GM23248 (cell line): ENCODE data around the gene ARHGAP45. TPM values are rescaled to one million over a fixed set of nuclear protein-coding genes. Genes with fewer than 3 reads are reported as not detected.
"Not testable (repeated sequence)": the region's sequence is repeated elsewhere in the genome, so short reads cannot be mapped to it uniquely, and the experiment has no call there.

Source experiments
- DNase-seq: peaks from one replicate; pipeline ENCODE4 v3.0.0-alpha.2; 2015
- H2AFZ ChIP-seq: fragments of 200-600 bp; sonication (generic); 2 replicates; pipeline ENCODE4 v1.6.1; 2016; ENCODE audit warnings: antibody characterized with exemption
- H3F3A ChIP-seq: fragments of 200-600 bp; sonication (generic); 2 replicates; pipeline ENCODE4 v1.6.1; 2016; ENCODE audit warnings: mild to moderate bottlenecking, antibody characterized with exemption, mixed run types; ENCODE audit not compliant: insufficient read depth
- H3K27ac ChIP-seq: fragments of 200-600 bp; sonication (generic); 2 replicates; pipeline ENCODE4 v1.5.1; 2016; ENCODE audit warnings: mild to moderate bottlenecking
- H3K27me3 ChIP-seq: fragments of 200-600 bp; sonication (generic); replicated peaks from 2 replicates; pipeline ENCODE4 v1.6.1; 2016; ENCODE audit warnings: mild to moderate bottlenecking; ENCODE audit not compliant: insufficient read depth
- H3K36me3 ChIP-seq: fragments of 200-600 bp; sonication (generic); 2 replicates; pipeline ENCODE4 v1.6.1; 2016; ENCODE audit warnings: low read depth, mild to moderate bottlenecking
- H3K4me1 ChIP-seq: fragments of 200-600 bp; sonication (generic); 2 replicates; pipeline ENCODE4 v1.6.1; 2016; ENCODE audit warnings: mild to moderate bottlenecking; ENCODE audit not compliant: insufficient read depth
- H3K4me2 ChIP-seq: fragments of 200-600 bp; sonication (generic); one replicate; pipeline ENCODE4 v1.6.1; 2016; ENCODE audit warnings: mild to moderate bottlenecking; ENCODE audit not compliant: unreplicated experiment
- H3K4me3 ChIP-seq: fragments of 200-600 bp; sonication (generic); 2 replicates; pipeline ENCODE4 v1.5.1; 2016; ENCODE audit warnings: mild to moderate bottlenecking
- H3K79me2 ChIP-seq: fragments of 200-600 bp; sonication (generic); 2 replicates; pipeline ENCODE4 v1.6.1; 2016; ENCODE audit warnings: mild to moderate bottlenecking; ENCODE audit not compliant: insufficient read depth
- H3K9ac ChIP-seq: fragments of 200-600 bp; sonication (generic); 2 replicates; pipeline ENCODE4 v1.6.1; 2016; ENCODE audit warnings: mild to moderate bottlenecking
- H3K9me2 ChIP-seq: fragments of 200-600 bp; sonication (generic); 2 replicates; pipeline ENCODE4 v1.6.1; 2016; ENCODE audit warnings: mixed run types, mild to moderate bottlenecking, moderate library complexity; ENCODE audit not compliant: insufficient read depth
- H3K9me3 ChIP-seq: fragments of 200-600 bp; sonication (generic); one replicate; pipeline ENCODE4 v1.6.1; 2017; ENCODE audit warnings: low read depth
- H4K20me1 ChIP-seq: fragments of 200-600 bp; sonication (generic); 2 replicates; pipeline ENCODE4 v1.6.0; 2016; ENCODE audit not compliant: insufficient read depth
- EZH2 ChIP-seq: fragments of 200-600 bp; sonication (generic); IDR thresholded peaks from 2 replicates; pipeline ENCODE4 v1.6.1; 2018; ENCODE audit warnings: antibody characterized with exemption, mild to moderate bottlenecking; ENCODE audit not compliant: insufficient read depth, poor library complexity, severe bottlenecking
- EZH2phosphoT487 ChIP-seq: fragments of 200-600 bp; sonication (generic); IDR thresholded peaks from 2 replicates; pipeline ENCODE4 v1.6.1; 2018; ENCODE audit warnings: antibody characterized with exemption, moderate library complexity, mild to moderate bottlenecking, low read depth; ENCODE audit not compliant: insufficient read depth
- WGBS, 2 experiments: methylation state at CpG; one replicate each; pipeline ENCODE4 v1.1.6; 2015 to 2017; ENCODE audit warnings: low lambda C conversion rate in 2 of 2, low coverage in 1 of 2; ENCODE audit errors: missing lambda C conversion rate in 2 of 2; 5-methylcytosine and 5-hydroxymethylcytosine counted together
- in situ Hi-C: fragments of 300-500 bp; cut with MboI; formaldehyde crosslinking; loops from 2 replicates; pipeline ENCODE4 v1.15.0; 2020
- polyA plus RNA-seq: library from polyadenylated mRNA; unstranded; fragments of >200 nt; fragmentation: Nextera tagmentation; extraction: Ambion mirVana; gene quantifications from 2 replicates; pipeline ENCODE4 v1.2.1, GENCODE V29; 2016
- total RNA-seq: library from RNA; depleted of rRNA; stranded (reverse); fragments of >200 nt; shearing (Covaris generic); gene quantifications from 2 replicates; pipeline ENCODE4 v1.2.3, GENCODE V29; 2014

The ARHGAP45 gene
- total and polyA plus RNA-seq, 2 experiments from 2014 or later = 3.5 to 6.3 TPM

- Histone ChIP-seq H3K4me3 (no peak overlapping the region), H4K20me1 (no peaks in the 10 kb centered on the region), H3K27ac (peak overlapping the region; percentile 70), H3K9ac (peak overlapping the region; percentile 51), H3K27me3 (no peaks in the 10 kb centered on the region), H3K4me2 (no peak overlapping the region), H3K9me3 (no peaks in the 10 kb centered on the region), H3K36me3 (peaks cover 30% of the 10 kb centered on the region; the same call in 1 of the 2 replicates), H2AFZ (no peak overlapping the region), H3K4me1 (no peaks in the 10 kb centered on the region), H3K79me2 (peaks cover 15% of the 10 kb centered on the region; the same call in 1 of the 2 replicates), H3F3A (peaks cover 6% of the 10 kb centered on the region), H3K9me2 (no peaks in the 10 kb centered on the region)
- in situ Hi-C loops = no loop called here
- TF ChIP-seq EZH2 (no peak), EZH2phosphoT487 (no peak)
- 25 to 27% methylated on average over 25 to 30 of the region's 44 CpGs for WGBS, 2 experiments
- DNase-seq = peak; percentile 97
Measured at GRCh38 chr19:1113030-1113985, 46.3 kb downstream of the ARHGAP45 start.

- Histone ChIP-seq H2AFZ (no peak overlapping the region), H3K36me3 (peaks cover 37% of the 10 kb centered on the region; the same call in 1 of the 2 replicates)
Measured at GRCh38 chr19:1113986-1114483, 47.1 kb downstream of the ARHGAP45 start.

GRCh38 chr19:1114728-1115127 lies 47.8 kb downstream of the ARHGAP45 start:
- not testable (repeated sequence) for H3K4me3 ChIP-seq, H3K9me2 ChIP-seq, H2AFZ ChIP-seq, H3K4me2 ChIP-seq, H3K4me1 ChIP-seq, DNase-seq, H3K9ac ChIP-seq, H3F3A ChIP-seq, H3K27me3 ChIP-seq, H3K27ac ChIP-seq, H3K9me3 ChIP-seq, H4K20me1 ChIP-seq
- 93 to 98% methylated on average over 9 of the region's 9 CpGs for WGBS, 2 experiments
- Histone ChIP-seq H3K36me3 (peaks cover 43% of the 10 kb centered on the region; the same call in 1 of the 2 replicates), H3K79me2 (peaks cover 25% of the 10 kb centered on the region; the same call in 1 of the 2 replicates)
- in situ Hi-C loops = loop anchor here (5.0 kb wide), 1 partner anchor 88 kb away; no protein-coding TSS in a partner anchor

More at GRCh38 chr19:1113986-1114483, 47.1 kb downstream of the ARHGAP45 start:
- Histone ChIP-seq H3K9ac (peak overlapping the region; percentile 51; the same call in 1 of the 2 replicates), H4K20me1 (no peaks in the 10 kb centered on the region), H3K27ac (peak overlapping the region; percentile 70; the same call in 1 of the 2 replicates), H3K9me2 (no peaks in the 10 kb centered on the region), H3K4me1 (no peaks in the 10 kb centered on the region), H3K27me3 (no peaks in the 10 kb centered on the region), H3K4me2 (no peak overlapping the region), H3K4me3 (no peak overlapping the region), H3K9me3 (no peaks in the 10 kb centered on the region), H3K79me2 (peaks cover 20% of the 10 kb centered on the region; the same call in 1 of the 2 replicates), H3F3A (peaks cover 6% of the 10 kb centered on the region)
- WGBS, 2 experiments = 86 to 88% methylated on average over 15 to 25 of the region's 25 CpGs
- no peak for TF ChIP-seq EZH2phosphoT487
- TF ChIP-seq EZH2 = no peak
- DNase-seq = no peak
- in situ Hi-C loops = no loop called here

- DNase-seq = no peak
- Histone ChIP-seq H3K27ac (no peak overlapping the region), H3K4me2 (no peak overlapping the region), H3K79me2 (peaks cover 36% of the 10 kb centered on the region), H3K27me3 (no peaks in the 10 kb centered on the region), H3K4me1 (no peaks in the 10 kb centered on the region), H4K20me1 (no peaks in the 10 kb centered on the region), H2AFZ (no peak overlapping the region), H3K9ac (no peak overlapping the region), H3K9me3 (no peaks in the 10 kb centered on the region), H3K36me3 (peaks cover 54% of the 10 kb centered on the region; the same call in 1 of the 2 replicates), H3K9me2 (no peaks in the 10 kb centered on the region), H3F3A (peaks cover 6% of the 10 kb centered on the region), H3K4me3 (no peak overlapping the region)
- 90% methylated on average over 25 to 35 of the region's 35 CpGs for WGBS, 2 experiments
- in situ Hi-C loops = loop anchor here (5.0 kb wide), 1 partner anchor 86 kb away; no protein-coding TSS in a partner anchor
- TF ChIP-seq EZH2 (no peak), EZH2phosphoT487 (no peak)
Measured at GRCh38 chr19:1115646-1116420, 48.9 kb downstream of the ARHGAP45 start.
